Activated CD4-positive, alpha-beta memory T cell treated with anti-CD3 and anti-CD28 coated beads for 36 hours (primary cell): ENCODE measurements around the gene AKR1C8. TPM values are rescaled to one million over a fixed set of nuclear protein-coding genes. Genes with fewer than 3 reads are reported as not detected.
A peak's percentile ranks its signal among the peaks of the same experiment; 100 is the strongest.
"Not testable (repeated sequence)": the region's sequence is repeated elsewhere in the genome, so short reads cannot be mapped to it uniquely, and the experiment has no call there.

Experiments
- CTCF ChIA-PET: fragments of 350-600 bp; sonication (Branson Sonifier 250); formaldehyde crosslinking; loops from one replicate; lab custom pipeline; 2021; ENCODE audit warnings: antibody characterized with exemption, inconsistent platforms; lab: Charles Lee
- POLR2A ChIA-PET: fragments of 350-600 bp; sonication (Branson Sonifier 250); formaldehyde crosslinking; loops from one replicate; lab custom pipeline; 2021; ENCODE audit warnings: antibody characterized with exemption; lab: Charles Lee
- DNase-seq: peaks from one replicate; pipeline ENCODE4 v3.0.0-alpha.2; 2020
- H3K27ac Mint-ChIP-seq: one replicate; pipeline ENCODE4 v1.8.0; 2021; ENCODE audit warnings: mixed read lengths
- H3K27me3 Mint-ChIP-seq: one replicate; pipeline ENCODE4 v1.8.0; 2021; ENCODE audit warnings: mixed read lengths
- H3K36me3 Mint-ChIP-seq: one replicate; pipeline ENCODE4 v1.8.0; 2021; ENCODE audit warnings: mixed read lengths
- H3K4me1 Mint-ChIP-seq: one replicate; pipeline ENCODE4 v1.8.0; 2021; ENCODE audit warnings: low read depth, mixed read lengths
- H3K4me3 Mint-ChIP-seq: one replicate; pipeline ENCODE4 v1.8.0; 2021; ENCODE audit warnings: mild to moderate bottlenecking, mixed read lengths
- H3K9me3 Mint-ChIP-seq: one replicate; pipeline ENCODE4 v1.8.0; 2021; ENCODE audit warnings: mixed read lengths
- intact Hi-C: fragments of 100-400 bp; cut with micrococcal nuclease; formaldehyde crosslinking; loops from one replicate; pipeline ENCODE4 v1.15.1; 2023
- total RNA-seq, 2 experiments: library from RNA; stranded (reverse); gene quantifications; one replicate each; pipeline ENCODE4 v1.2.3, GENCODE V29; 2021

The AKR1C8 gene
- under 1 TPM; 0.33 to 0.80 TPM for total RNA-seq

- ChIA-PET POLR2A (no interaction called here), CTCF (no interaction called here)
- no peak for DNase-seq
- H3K27ac Mint-ChIP-seq = no peak within 1 kb of the TSS
- peaks cover 2% of the 10 kb centered on the region for H3K9me3 Mint-ChIP-seq
- H3K4me3 Mint-ChIP-seq = no peak within 1 kb of the TSS
- H3K4me1 Mint-ChIP-seq = no peaks in the 10 kb centered on the region
- H3K27me3 Mint-ChIP-seq = no peaks in the 10 kb centered on the region
- H3K36me3 Mint-ChIP-seq = no peaks in the 10 kb centered on the region
- intact Hi-C loops = no loop called here
Measured at GRCh38 chr10:5184987-5185775, at the start of gene AKR1C8. TSS of gene AKR1C8 (minus strand) at chr10:5185150. CDS start at chr10:5185104, 46 bp downstream.

- ChIA-PET POLR2A (no interaction called here), CTCF (interaction anchor here (0.6 to 1.0 kb wide), 2 partner anchors 149 to 206 kb away, joined by 3 read pairs; no protein-coding TSS in a partner anchor)
- intact Hi-C loops = no loop called here
- Mint-ChIP-seq H3K36me3 (peaks cover 52% of the 10 kb centered on the region), H3K27ac (no peak overlapping the region), H3K4me1 (no peaks in the 10 kb centered on the region), H3K9me3 (peaks cover 31% of the 10 kb centered on the region), H3K4me3 (no peak overlapping the region), H3K27me3 (no peaks in the 10 kb centered on the region)
- DNase-seq = no peak
Measured at GRCh38 chr10:5234106-5234860, 49.3 kb upstream of the AKR1C8 start.

- Mint-ChIP-seq H3K4me1 (no peaks in the 10 kb centered on the region), H3K27ac (no peak overlapping the region), H3K36me3 (peaks cover 43% of the 10 kb centered on the region), H3K4me3 (no peak overlapping the region), H3K9me3 (peaks cover 25% of the 10 kb centered on the region), H3K27me3 (no peaks in the 10 kb centered on the region)
- CTCF ChIA-PET = interaction anchor here (2.7 kb wide), 1 partner anchor 384 kb away, joined by 8 read pairs; no protein-coding TSS in a partner anchor
- intact Hi-C loops = no loop called here
- no peak for DNase-seq
- POLR2A ChIA-PET = no interaction called here
Measured at GRCh38 chr10:5233324-5233723, 48.4 kb upstream of the AKR1C8 start.

GRCh38 chr10:5229019-5229418 is 44.1 kb upstream of the AKR1C8 start:
- no peak overlapping the region for H3K27ac Mint-ChIP-seq
- H3K27me3 Mint-ChIP-seq = no peaks in the 10 kb centered on the region
- H3K36me3 Mint-ChIP-seq = peaks cover 23% of the 10 kb centered on the region
- no peak for DNase-seq
- H3K4me1 Mint-ChIP-seq = no peaks in the 10 kb centered on the region
- CTCF ChIA-PET = no interaction called here
- intact Hi-C loops = no loop called here
- H3K9me3 Mint-ChIP-seq = no peaks in the 10 kb centered on the region
- POLR2A ChIA-PET = no interaction called here
- H3K4me3 Mint-ChIP-seq = no peak overlapping the region

- DNase-seq, H3K27ac Mint-ChIP-seq, POLR2A ChIA-PET, H3K4me1 Mint-ChIP-seq, H3K9me3 Mint-ChIP-seq, H3K27me3 Mint-ChIP-seq, H3K4me3 Mint-ChIP-seq, intact Hi-C loops: not testable (repeated sequence)
- peaks cover 14% of the 10 kb centered on the region for H3K36me3 Mint-ChIP-seq
- CTCF ChIA-PET = interaction anchor here (0.6 kb wide), 1 partner anchor 195 kb away, joined by 3 read pairs; no protein-coding TSS in a partner anchor
Measured at GRCh38 chr10:5222942-5223341, 38.0 kb upstream of the AKR1C8 start.

- no peaks in the 10 kb centered on the region for H3K4me1 Mint-ChIP-seq
- intact Hi-C loops = no loop called here
- no peak overlapping the region for H3K4me3 Mint-ChIP-seq
- H3K36me3 Mint-ChIP-seq = peaks cover 21% of the 10 kb centered on the region
- DNase-seq = no peak
- POLR2A ChIA-PET = no interaction called here
- H3K9me3 Mint-ChIP-seq = peaks cover 4% of the 10 kb centered on the region
- H3K27ac Mint-ChIP-seq = no peak overlapping the region
- no peaks in the 10 kb centered on the region for H3K27me3 Mint-ChIP-seq
- CTCF ChIA-PET = no interaction called here
Measured at GRCh38 chr10:5219262-5219661, 34.3 kb upstream of the AKR1C8 start.

- no peaks in the 10 kb centered on the region for H3K4me1 Mint-ChIP-seq
- peaks cover 4% of the 10 kb centered on the region for H3K9me3 Mint-ChIP-seq
- ChIA-PET CTCF (no interaction called here), POLR2A (no interaction called here)
- intact Hi-C loops = no loop called here
- H3K27me3 Mint-ChIP-seq = no peaks in the 10 kb centered on the region
- peaks cover 14% of the 10 kb centered on the region for H3K36me3 Mint-ChIP-seq
- DNase-seq = no peak
- H3K27ac Mint-ChIP-seq = no peak overlapping the region
- no peak overlapping the region for H3K4me3 Mint-ChIP-seq
Measured at GRCh38 chr10:5216801-5217200, 31.9 kb upstream of the AKR1C8 start.

GRCh38 chr10:5211696-5212536 is 27.0 kb upstream of the AKR1C8 start:
- Mint-ChIP-seq H3K27ac (no peak overlapping the region), H3K4me1 (no peaks in the 10 kb centered on the region), H3K27me3 (no peaks in the 10 kb centered on the region), H3K4me3 (no peak overlapping the region), H3K36me3 (peaks cover 15% of the 10 kb centered on the region), H3K9me3 (peaks cover 9% of the 10 kb centered on the region)
- DNase-seq = no peak
- ChIA-PET CTCF (no interaction called here), POLR2A (no interaction called here)
- intact Hi-C loops = no loop called here

GRCh38 chr10:5210261-5210660 is 25.3 kb upstream of the AKR1C8 start:
- H3K9me3 Mint-ChIP-seq = not testable (repeated sequence)
- peak; percentile 19 for DNase-seq
- POLR2A ChIA-PET = interaction anchor here (0.7 to 1.2 kb wide), 2 partner anchors 59 to 115 kb away, joined by 3 read pairs; no protein-coding TSS in a partner anchor

GRCh38 chr10:5209776-5210175 is 24.8 kb upstream of the AKR1C8 start:
- H3K9me3 Mint-ChIP-seq, H3K4me1 Mint-ChIP-seq, H3K4me3 Mint-ChIP-seq, DNase-seq, intact Hi-C loops, H3K36me3 Mint-ChIP-seq, H3K27ac Mint-ChIP-seq, H3K27me3 Mint-ChIP-seq: not testable (repeated sequence)
- ChIA-PET POLR2A (interaction anchor here (1.2 kb wide), 1 partner anchor 60 kb away, joined by 3 read pairs; no protein-coding TSS in a partner anchor), CTCF (interaction anchor here (0.6 to 1.2 kb wide), 5 partner anchors 16 to 360 kb away, joined by 3 read pairs; no protein-coding TSS in a partner anchor)

More at GRCh38 chr10:5210261-5210660, 25.3 kb upstream of the AKR1C8 start:
- H3K27ac Mint-ChIP-seq, H3K27me3 Mint-ChIP-seq, H3K4me1 Mint-ChIP-seq, intact Hi-C loops, H3K4me3 Mint-ChIP-seq, H3K36me3 Mint-ChIP-seq: not testable (repeated sequence)
- CTCF ChIA-PET = interaction anchor here (0.6 to 1.2 kb wide), 5 partner anchors 17 to 361 kb away, joined by 3 read pairs; no protein-coding TSS in a partner anchor

- DNase-seq = peak; percentile 9
- Mint-ChIP-seq H3K9me3 (peaks cover 24% of the 10 kb centered on the region), H3K27me3 (peaks cover 1% of the 10 kb centered on the region), H3K27ac (no peak overlapping the region), H3K4me3 (no peak overlapping the region), H3K4me1 (peaks cover 5% of the 10 kb centered on the region), H3K36me3 (peaks cover 14% of the 10 kb centered on the region)
- CTCF ChIA-PET = no interaction called here
- POLR2A ChIA-PET = no interaction called here
- intact Hi-C loops = no loop called here
Measured at GRCh38 chr10:5206799-5207198, 21.8 kb upstream of the AKR1C8 start.
